Upper lobe of right lung (tissue), 1 donor: ENCODE measurements around the gene OSBPL5. TPM values are rescaled to one million over a fixed set of nuclear protein-coding genes. Genes with fewer than 3 reads are reported as not detected.

Experiments used
- ATAC-seq: fragments of 200-7000 bp; cut with Tn5 transposase; one replicate; pipeline ENCODE4 v1.9.1; 2020; ENCODE audit warnings: mild to moderate bottlenecking, moderate library complexity
- DNase-seq: peaks from one replicate; pipeline ENCODE4 v3.0.0-alpha.2; 2020
- H3K27ac ChIP-seq: fragments of 200-600 bp; one replicate; pipeline ENCODE4 v1.8.0; 2022
- H3K27me3 ChIP-seq: fragments of 200-600 bp; one replicate; pipeline ENCODE4 v1.8.0; 2022; ENCODE audit warnings: mild to moderate bottlenecking
- H3K36me3 ChIP-seq: fragments of 200-600 bp; one replicate; pipeline ENCODE4 v1.8.0; 2022
- H3K4me1 ChIP-seq: fragments of 200-600 bp; one replicate; pipeline ENCODE4 v1.8.0; 2022
- H3K4me3 ChIP-seq: fragments of 200-600 bp; one replicate; pipeline ENCODE4 v1.8.0; 2022; ENCODE audit warnings: mild to moderate bottlenecking
- H3K9me3 ChIP-seq: fragments of 200-600 bp; one replicate; pipeline ENCODE4 v1.8.0; 2022
- CTCF ChIP-seq: fragments of 200-600 bp; IDR thresholded peaks from one replicate; pipeline ENCODE4 v1.8.0; 2022; ENCODE audit warnings: antibody characterized with exemption
- intact Hi-C: fragments of 100-400 bp; cut with DNase I; formaldehyde crosslinking; loops from one replicate; pipeline ENCODE4 v1.11.0; 2022
- total RNA-seq: library from RNA; stranded (reverse); fragmentation: NEBNext Ultra II Directional; extraction: Animal tissue kit (Norgen Biotek cat#: 25700); gene quantifications from one replicate; pipeline ENCODE4 v1.2.1, GENCODE V29; 2021
- donor health status: DM: no; HTN: yes; CAD: no; lungs with severe emphysema.

Gene OSBPL5
- total RNA-seq, 1 donor from 2014 or later, result 52.6 TPM

GRCh38 chr11:3102641-3102921, 62.5 kb downstream of the OSBPL5 start:
- intact Hi-C loops, result no loop called here
- no peaks in the 10 kb centered on the region for H3K9me3 ChIP-seq

GRCh38 chr11:3101921-3102640, 63.0 kb downstream of the OSBPL5 start:
- ATAC-seq (no peak), DNase-seq (peak; percentile 57)
- intact Hi-C loops, result no loop called here
- TF ChIP-seq CTCF, result no peak
- Histone ChIP-seq H3K4me3 (no peak overlapping the region), H3K27ac (no peak overlapping the region), H3K9me3 (no peaks in the 10 kb centered on the region), H3K36me3 (peaks cover 22% of the 10 kb centered on the region), H3K4me1 (no peaks in the 10 kb centered on the region), H3K27me3 (no peaks in the 10 kb centered on the region)

More at GRCh38 chr11:3102641-3102921, 62.5 kb downstream of the OSBPL5 start:
- no peaks in the 10 kb centered on the region for H3K27me3 ChIP-seq
- no peak for TF ChIP-seq CTCF
- no peak overlapping the region for H3K27ac ChIP-seq
- peak; percentile 29 for DNase-seq
- peaks cover 17% of the 10 kb centered on the region for H3K36me3 ChIP-seq
- no peaks in the 10 kb centered on the region for H3K4me1 ChIP-seq
- H3K4me3 ChIP-seq, result no peak overlapping the region
- no peak for ATAC-seq

- intact Hi-C loops, result loop anchor here (10.0 kb wide), 1 partner anchor 54 kb away; no protein-coding TSS in a partner anchor
- Histone ChIP-seq H3K9me3 (no peaks in the 10 kb centered on the region), H3K27ac (no peak overlapping the region), H3K4me3 (no peak overlapping the region), H3K4me1 (no peaks in the 10 kb centered on the region), H3K36me3 (peaks cover 24% of the 10 kb centered on the region), H3K27me3 (no peaks in the 10 kb centered on the region)
- DNase-seq (no peak), ATAC-seq (peak; percentile 26)
- no peak for TF ChIP-seq CTCF
Observed at GRCh38 chr11:3099178-3099577, 65.9 kb downstream of the OSBPL5 start.

GRCh38 chr11:3096909-3097530, 68.1 kb downstream of the OSBPL5 start:
- intact Hi-C loops, result loop anchor here (10.0 kb wide), 1 partner anchor 52 kb away; no protein-coding TSS in a partner anchor
- H3K4me3 ChIP-seq, result no peak overlapping the region
- DNase-seq (no peak), ATAC-seq (no peak)
- peaks cover 24% of the 10 kb centered on the region for H3K36me3 ChIP-seq
- no peak overlapping the region for H3K27ac ChIP-seq
- no peak for TF ChIP-seq CTCF
- H3K27me3 ChIP-seq, result no peaks in the 10 kb centered on the region
- H3K9me3 ChIP-seq, result no peaks in the 10 kb centered on the region
- H3K4me1 ChIP-seq, result no peaks in the 10 kb centered on the region

GRCh38 chr11:3095712-3096361, 69.3 kb downstream of the OSBPL5 start:
- Histone ChIP-seq H3K27ac (peak overlapping the region; percentile 60), H3K36me3 (peaks cover 24% of the 10 kb centered on the region), H3K27me3 (no peaks in the 10 kb centered on the region), H3K9me3 (no peaks in the 10 kb centered on the region), H3K4me3 (no peak overlapping the region), H3K4me1 (no peaks in the 10 kb centered on the region)
- DNase-seq (peak; percentile 51), ATAC-seq (peak; percentile 19)
- intact Hi-C loops, result loop anchor here (10.0 kb wide), 1 partner anchor 51 kb away; no protein-coding TSS in a partner anchor
- no peak for TF ChIP-seq CTCF
